Astrocyte of the cerebellum (primary cell): ENCODE results near the gene NFATC3.

Source experiments
- DNase-seq: peaks from one replicate; pipeline ENCODE4 v3.0.0-alpha.2; 2011; ENCODE audit warnings: low read depth
- H3K4me3 ChIP-seq: 2 replicates; pipeline ENCODE4 v1.5.1; 2011; ENCODE audit warnings: mild to moderate bottlenecking, low read depth, low read length, moderate library complexity
- CTCF ChIP-seq: IDR thresholded peaks from 2 replicates; pipeline ENCODE4 v1.5.1; 2012; ENCODE audit warnings: low read length, low read depth, moderate library complexity, mild to moderate bottlenecking; ENCODE audit errors: missing control alignments
- in situ Hi-C: cut with HindIII; loops from 2 replicates; pipeline ENCODE4 v1.10.0; 2017; ENCODE audit warnings: low sequenced_read_pairs

Gene NFATC3

DNA sequence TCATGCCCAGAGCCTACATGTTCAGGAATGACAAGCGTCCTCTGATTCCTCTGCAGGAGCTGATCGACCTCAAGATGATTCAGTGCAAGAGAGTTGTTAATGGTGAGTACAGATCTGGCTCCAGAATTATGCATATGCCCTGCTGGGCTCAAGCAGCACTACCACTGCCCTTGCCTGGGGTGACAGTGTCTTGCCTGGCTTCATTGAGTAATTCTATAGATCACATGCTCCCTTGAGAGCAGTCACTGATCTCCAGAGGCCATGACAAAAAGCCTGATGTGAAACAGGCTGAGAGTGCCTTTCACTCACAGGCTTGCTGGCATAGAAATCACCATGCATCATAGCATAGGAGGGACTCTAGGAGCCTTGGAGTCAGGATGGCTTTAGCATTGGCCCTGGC, 35.7 kb upstream of the NFATC3 start:
- in situ Hi-C loops = no loop called here
- no peak overlapping the region for H3K4me3 ChIP-seq
- no peak for DNase-seq
- no peak for TF ChIP-seq CTCF

- no peak for TF ChIP-seq CTCF
- DNase-seq = no peak
- in situ Hi-C loops = no loop called here
- no peak overlapping the region for H3K4me3 ChIP-seq
Measured at GRCh38 chr16:68055395-68055794, 29.8 kb upstream of the NFATC3 start.

GRCh38 chr16:68059804-68060203, 25.4 kb upstream of the NFATC3 start:
- no peak for TF ChIP-seq CTCF
- H3K4me3 ChIP-seq = no peak overlapping the region
- in situ Hi-C loops = no loop called here
- no peak for DNase-seq

DNA sequence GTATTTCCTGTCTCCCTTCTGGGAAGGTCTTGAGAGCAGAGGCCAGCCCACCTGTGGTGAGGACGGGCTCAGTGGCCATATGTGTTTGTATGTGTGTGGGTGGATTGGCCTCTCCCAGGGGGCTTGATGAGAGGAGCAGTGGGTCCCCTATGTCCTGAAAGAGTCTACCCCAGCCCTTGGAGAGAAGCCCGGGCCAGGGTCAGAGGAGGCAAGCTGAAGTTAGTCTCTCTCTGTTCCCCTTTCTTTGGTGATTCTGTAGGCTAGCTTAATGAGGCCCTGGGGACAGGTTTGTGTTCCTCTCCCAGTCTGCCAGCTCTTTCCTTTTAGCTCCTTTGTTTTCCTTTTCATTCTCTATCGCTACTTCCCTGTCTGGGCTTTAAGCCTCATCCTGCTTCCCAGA, 23.8 kb upstream of the NFATC3 start:
- no peak for TF ChIP-seq CTCF
- in situ Hi-C loops = no loop called here
- no peak overlapping the region for H3K4me3 ChIP-seq
- no peak for DNase-seq

DNA sequence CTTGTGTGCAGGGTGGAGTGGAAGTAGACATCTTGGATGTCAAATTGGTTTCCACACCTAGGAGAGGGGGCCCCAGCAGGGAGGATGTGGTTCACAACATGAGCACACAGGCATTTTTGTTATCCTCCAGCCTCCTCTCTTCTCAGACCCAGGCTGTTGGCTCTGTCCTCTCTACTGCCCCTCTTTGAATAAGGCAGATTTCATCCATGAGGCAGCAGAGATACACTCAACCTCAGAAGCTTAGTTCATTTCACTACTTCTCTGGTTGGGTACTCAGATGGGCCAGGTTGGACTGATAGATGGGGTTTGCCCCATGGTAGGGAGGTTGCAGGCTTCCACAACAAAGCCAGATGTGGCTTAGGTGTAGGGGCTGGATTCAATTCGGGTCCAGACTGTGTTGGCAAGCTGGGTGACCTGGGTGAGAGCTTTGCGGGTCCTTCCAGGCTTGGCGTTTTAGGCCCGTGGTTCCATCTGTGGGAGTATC, 22.2 kb upstream of the NFATC3 start:
- TF ChIP-seq CTCF = no peak
- no peak overlapping the region for H3K4me3 ChIP-seq
- no peak for DNase-seq
- in situ Hi-C loops = no loop called here

DNA sequence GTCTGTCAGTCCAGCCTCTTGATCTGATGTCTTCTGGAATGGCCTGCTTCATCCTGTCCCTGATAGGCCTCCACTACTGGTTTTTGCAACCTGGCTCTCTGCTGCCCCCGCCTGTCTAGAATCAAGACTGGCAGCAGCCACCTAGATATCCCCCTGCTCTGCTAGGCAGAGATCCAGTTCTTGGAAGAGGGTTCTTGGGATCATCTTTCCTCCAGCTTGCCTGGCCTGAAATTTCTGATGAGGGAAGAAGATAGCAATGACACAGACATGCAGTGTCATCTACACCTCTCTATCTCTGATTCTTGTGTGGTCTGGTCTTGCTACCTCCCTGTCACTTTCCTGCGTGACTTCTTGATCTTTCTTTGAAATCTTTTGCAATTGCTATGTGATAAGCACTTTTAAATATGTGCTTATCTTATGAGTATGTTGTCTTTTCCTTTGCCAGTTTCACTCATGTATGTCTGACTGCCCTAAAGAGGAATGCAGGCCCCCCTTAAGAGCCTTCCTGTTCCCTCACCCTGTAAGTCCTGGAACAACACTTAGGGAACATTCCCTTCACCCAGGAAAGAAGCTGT, 20.3 kb upstream of the NFATC3 start:
- peak; percentile 39 for DNase-seq
- TF ChIP-seq CTCF = peak; percentile 87
- H3K4me3 ChIP-seq = no peak overlapping the region
- in situ Hi-C loops = no loop called here
